ENCODE data around the gene VASH1.

GRCh38 chr14:76810953-76811400 is 49.7 kb downstream of the VASH1 start:
- TF ChIP-seq POLR2AphosphoS5 (IDR thresholded peaks at IDR 0.05) (no peak), EP300 (IDR thresholded peaks at IDR 0.05) (no peak), CTCF (IDR thresholded peaks at IDR 0.05) (peak in 3 of 4 experiments; percentile 12 to 46 (median 12)), POLR2A (IDR thresholded peaks at IDR 0.05) (no peak)

All from gastroesophageal sphincter (tissue), 3 donors.